Fibroblast of mammary gland (primary cell): Measurements from ENCODE around the gene SLFN12.

ENCODE experiments used
- DNase-seq: peaks from one replicate; pipeline ENCODE4 v3.0.0-alpha.2; 2010; ENCODE audit warnings: low read depth
- H3K4me3 ChIP-seq: 2 replicates; pipeline ENCODE4 v1.5.1; 2011; ENCODE audit warnings: low read depth, mild to moderate bottlenecking, low read length, moderate library complexity; ENCODE audit not compliant: control insufficient read depth
- CTCF ChIP-seq: conservative IDR thresholded peaks from 2 replicates; pipeline ENCODE4 v1.5.1; 2011; ENCODE audit warnings: low read depth, low read length, inconsistent platforms; ENCODE audit not compliant: control insufficient read depth, insufficient read depth

The SLFN12 gene

GRCh38 chr17:35432176-35433074 lies at the start of gene SLFN12:
Gene SLFN12 (minus strand): TSS chr17:35432500. CDS start chr17:35423028, 9,472 bp downstream.
- H3K4me3 ChIP-seq: peak within 1 kb of the TSS; percentile 70
- TF ChIP-seq CTCF: no peak
- DNase-seq: peak; percentile 94

GRCh38 chr17:35479271-35479670 lies 47.0 kb upstream of the SLFN12 start:
- DNase-seq: no peak
- no peak for TF ChIP-seq CTCF
- no peak overlapping the region for H3K4me3 ChIP-seq

- TF ChIP-seq CTCF: no peak
- H3K4me3 ChIP-seq: no peak overlapping the region
- no peak for DNase-seq
Measured at GRCh38 chr17:35477248-35477647, 44.9 kb upstream of the SLFN12 start.

GRCh38 chr17:35476283-35476820 lies 44.1 kb upstream of the SLFN12 start:
- no peak for TF ChIP-seq CTCF
- H3K4me3 ChIP-seq: no peak overlapping the region
- no peak for DNase-seq

GRCh38 chr17:35468475-35468874 lies 36.2 kb upstream of the SLFN12 start:
- no peak for TF ChIP-seq CTCF
- H3K4me3 ChIP-seq: no peak overlapping the region

GRCh38 chr17:35467824-35468223 lies 35.5 kb upstream of the SLFN12 start:
- H3K4me3 ChIP-seq: no peak overlapping the region
- DNase-seq: no peak
- no peak for TF ChIP-seq CTCF

More at GRCh38 chr17:35468475-35468874, 36.2 kb upstream of the SLFN12 start:
- no peak for DNase-seq
